HepG2 (cell line): ENCODE data around the gene TBX6. TPM values are rescaled to one million over a fixed set of nuclear protein-coding genes. Genes with fewer than 3 reads are reported as not detected.

Experiments used
- PAWR ChIP-seq: sonication (generic); formaldehyde crosslinking; IDR thresholded peaks from 2 replicates; pipeline ENCODE4 v1.4.0; 2020; ENCODE audit warnings: missing genetic modification reagents, mild to moderate bottlenecking, borderline replicate concordance
- SMAD3 ChIP-seq: sonication (generic); formaldehyde crosslinking; IDR thresholded peaks from 2 replicates; pipeline ENCODE4 v1.4.0; 2020; ENCODE audit warnings: missing genetic modification reagents
- TBX3 ChIP-seq: fragments of 450-650 bp; IDR thresholded peaks from 2 replicates; pipeline ENCODE4 v1.6.1; 2017; ENCODE audit warnings: antibody characterized with exemption, mild to moderate bottlenecking, inconsistent platforms, borderline replicate concordance
- ZNF850 ChIP-seq: sonication (generic); formaldehyde crosslinking; conservative IDR thresholded peaks from 2 replicates; pipeline ENCODE4 v1.9.0; 2021; ENCODE audit warnings: mild to moderate bottlenecking, missing genetic modification reagents
- polyA plus RNA-seq, 8 experiments: library from polyadenylated mRNA; depleted of rRNA in 3 of 8; stranded (reverse) in 7 of 8; unstranded in 1 of 8; fragments of >200 nt; fragmentation: Illumina TruSeq in 4 of 8; extraction: Trizol in 4 of 8; gene quantifications; 2 replicates each; pipeline versions ENCODE4 v1.2.1 to v1.2.3, GENCODE V29; 2011 to 2016; ENCODE audit warnings: low read depth in 4 of 8, missing spikeins in 1 of 8, mixed read lengths in 1 of 8; ENCODE audit not compliant: insufficient read depth in 1 of 8
- total RNA-seq, 5 experiments: library from RNA; depleted of rRNA; stranded (reverse); fragments of >200 nt; fragmentation: Illumina TruSeq; extraction: Trizol; gene quantifications; 2 replicates each; pipeline ENCODE4 v1.2.3, GENCODE V29; 2016; ENCODE audit warnings: low read depth in 1 of 5
- TF ChIP-seq, protein P1 (sequence below): sonication (generic); formaldehyde crosslinking; IDR thresholded peaks from 2 replicates; pipeline ENCODE4 v1.4.0; 2020; ENCODE audit warnings: missing genetic modification reagents
- TF ChIP-seq, protein P2 (sequence below), 2 experiments: sonication (generic) in 1 of 2; formaldehyde crosslinking in 1 of 2; IDR thresholded peaks; 2 replicates each; pipeline versions ENCODE4 v1.4.0 to v1.6.1; 2018 to 2020; ENCODE audit warnings: missing genetic modification reagents in 2 of 2, borderline replicate concordance in 1 of 2, low read depth in 1 of 2, mild to moderate bottlenecking in 1 of 2, missing biosample characterization in 1 of 2
- TF ChIP-seq, protein P3 (sequence below): sonication (generic); formaldehyde crosslinking; conservative IDR thresholded peaks from 2 replicates; pipeline ENCODE4 v1.8.0; 2022; ENCODE audit warnings: low read depth, missing genetic modification reagents
- TF ChIP-seq, protein P4 (sequence below): sonication (generic); formaldehyde crosslinking; IDR thresholded peaks from 2 replicates; pipeline ENCODE4 v1.4.0; 2020; ENCODE audit warnings: mild to moderate bottlenecking, missing genetic modification reagents
- TF ChIP-seq, protein P5 (sequence below): sonication (generic); formaldehyde crosslinking; IDR thresholded peaks from 2 replicates; pipeline ENCODE4 v1.4.0; 2020; ENCODE audit warnings: missing genetic modification reagents
- TF ChIP-seq, protein P6 (sequence below): sonication (generic); formaldehyde crosslinking; IDR thresholded peaks from 2 replicates; pipeline ENCODE4 v1.4.0; 2020; ENCODE audit warnings: mild to moderate bottlenecking, missing genetic modification reagents

TBX6 gene
- total and polyA plus RNA-seq, 2 of the 13 experiments (the other 11 are each of a cell fraction or from before 2014, with no cell fraction given) = 0.24 to 0.42 TPM

DNA sequence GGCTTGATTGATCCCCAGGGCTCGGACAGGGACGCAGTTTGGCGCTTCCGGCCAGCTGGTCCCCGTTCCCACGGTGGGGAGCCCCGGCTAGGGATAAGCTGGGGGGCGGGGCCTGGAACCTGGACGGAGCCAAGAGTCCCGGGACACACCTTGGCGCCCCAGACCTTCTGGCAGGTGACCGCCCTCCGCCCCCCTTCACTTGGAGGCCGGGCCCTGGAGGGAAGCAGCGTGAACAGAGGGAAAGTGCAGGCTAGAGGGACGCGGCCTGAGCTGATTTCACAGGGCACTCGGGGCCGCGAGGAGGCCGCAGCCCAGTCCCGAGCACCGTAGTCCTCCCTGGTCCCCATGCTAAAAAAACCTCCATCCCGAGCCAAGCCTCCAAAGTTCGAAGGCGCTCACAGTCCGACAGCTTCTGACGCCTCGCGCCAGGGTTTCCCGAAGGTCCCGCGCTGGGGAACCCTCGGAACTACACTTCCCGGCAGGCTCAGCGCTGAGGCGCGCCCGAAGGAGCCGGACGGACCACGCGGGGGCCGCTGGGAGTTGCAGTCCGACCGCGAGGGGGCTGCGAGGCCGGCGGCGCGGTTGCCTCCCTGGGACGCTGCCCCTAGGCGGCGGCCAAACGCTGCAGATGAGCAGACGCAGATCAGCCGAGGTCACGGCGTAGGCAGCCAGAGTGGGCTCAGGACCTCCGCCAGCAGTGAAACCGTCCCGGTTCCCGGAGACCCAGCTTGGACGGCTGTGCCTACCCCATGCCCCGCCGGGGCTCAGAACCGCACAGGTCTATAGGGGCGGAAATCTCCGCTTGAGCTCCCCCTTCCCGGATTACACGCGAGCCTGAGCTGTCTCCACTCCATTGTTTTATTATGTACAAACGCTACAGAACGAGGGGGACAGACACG lies at the start of gene TBX6 (continued):
- TF ChIP-seq, protein P1, sequence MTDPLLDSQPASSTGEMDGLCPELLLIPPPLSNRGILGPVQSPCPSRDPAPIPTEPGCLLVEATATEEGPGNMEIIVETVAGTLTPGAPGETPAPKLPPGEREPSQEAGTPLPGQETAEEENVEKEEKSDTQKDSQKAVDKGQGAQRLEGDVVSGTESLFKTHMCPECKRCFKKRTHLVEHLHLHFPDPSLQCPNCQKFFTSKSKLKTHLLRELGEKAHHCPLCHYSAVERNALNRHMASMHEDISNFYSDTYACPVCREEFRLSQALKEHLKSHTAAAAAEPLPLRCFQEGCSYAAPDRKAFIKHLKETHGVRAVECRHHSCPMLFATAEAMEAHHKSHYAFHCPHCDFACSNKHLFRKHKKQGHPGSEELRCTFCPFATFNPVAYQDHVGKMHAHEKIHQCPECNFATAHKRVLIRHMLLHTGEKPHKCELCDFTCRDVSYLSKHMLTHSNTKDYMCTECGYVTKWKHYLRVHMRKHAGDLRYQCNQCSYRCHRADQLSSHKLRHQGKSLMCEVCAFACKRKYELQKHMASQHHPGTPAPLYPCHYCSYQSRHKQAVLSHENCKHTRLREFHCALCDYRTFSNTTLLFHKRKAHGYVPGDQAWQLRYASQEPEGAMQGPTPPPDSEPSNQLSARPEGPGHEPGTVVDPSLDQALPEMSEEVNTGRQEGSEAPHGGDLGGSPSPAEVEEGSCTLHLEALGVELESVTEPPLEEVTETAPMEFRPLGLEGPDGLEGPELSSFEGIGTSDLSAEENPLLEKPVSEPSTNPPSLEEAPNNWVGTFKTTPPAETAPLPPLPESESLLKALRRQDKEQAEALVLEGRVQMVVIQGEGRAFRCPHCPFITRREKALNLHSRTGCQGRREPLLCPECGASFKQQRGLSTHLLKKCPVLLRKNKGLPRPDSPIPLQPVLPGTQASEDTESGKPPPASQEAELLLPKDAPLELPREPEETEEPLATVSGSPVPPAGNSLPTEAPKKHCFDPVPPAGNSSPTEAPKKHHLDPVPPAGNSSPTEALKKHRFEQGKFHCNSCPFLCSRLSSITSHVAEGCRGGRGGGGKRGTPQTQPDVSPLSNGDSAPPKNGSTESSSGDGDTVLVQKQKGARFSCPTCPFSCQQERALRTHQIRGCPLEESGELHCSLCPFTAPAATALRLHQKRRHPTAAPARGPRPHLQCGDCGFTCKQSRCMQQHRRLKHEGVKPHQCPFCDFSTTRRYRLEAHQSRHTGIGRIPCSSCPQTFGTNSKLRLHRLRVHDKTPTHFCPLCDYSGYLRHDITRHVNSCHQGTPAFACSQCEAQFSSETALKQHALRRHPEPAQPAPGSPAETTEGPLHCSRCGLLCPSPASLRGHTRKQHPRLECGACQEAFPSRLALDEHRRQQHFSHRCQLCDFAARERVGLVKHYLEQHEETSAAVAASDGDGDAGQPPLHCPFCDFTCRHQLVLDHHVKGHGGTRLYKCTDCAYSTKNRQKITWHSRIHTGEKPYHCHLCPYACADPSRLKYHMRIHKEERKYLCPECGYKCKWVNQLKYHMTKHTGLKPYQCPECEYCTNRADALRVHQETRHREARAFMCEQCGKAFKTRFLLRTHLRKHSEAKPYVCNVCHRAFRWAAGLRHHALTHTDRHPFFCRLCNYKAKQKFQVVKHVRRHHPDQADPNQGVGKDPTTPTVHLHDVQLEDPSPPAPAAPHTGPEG (CRISPR knock-in tag) = peak; percentile 54
- TF ChIP-seq, protein P2, sequence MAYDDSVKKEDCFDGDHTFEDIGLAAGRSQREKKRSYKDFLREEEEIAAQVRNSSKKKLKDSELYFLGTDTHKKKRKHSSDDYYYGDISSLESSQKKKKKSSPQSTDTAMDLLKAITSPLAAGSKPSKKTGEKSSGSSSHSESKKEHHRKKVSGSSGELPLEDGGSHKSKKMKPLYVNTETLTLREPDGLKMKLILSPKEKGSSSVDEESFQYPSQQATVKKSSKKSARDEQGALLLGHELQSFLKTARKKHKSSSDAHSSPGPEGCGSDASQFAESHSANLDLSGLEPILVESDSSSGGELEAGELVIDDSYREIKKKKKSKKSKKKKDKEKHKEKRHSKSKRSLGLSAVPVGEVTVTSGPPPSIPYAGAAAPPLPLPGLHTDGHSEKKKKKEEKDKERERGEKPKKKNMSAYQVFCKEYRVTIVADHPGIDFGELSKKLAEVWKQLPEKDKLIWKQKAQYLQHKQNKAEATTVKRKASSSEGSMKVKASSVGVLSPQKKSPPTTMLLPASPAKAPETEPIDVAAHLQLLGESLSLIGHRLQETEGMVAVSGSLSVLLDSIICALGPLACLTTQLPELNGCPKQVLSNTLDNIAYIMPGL (CRISPR knock-in tag; IDR thresholded peaks at IDR 0.05; ENCODE audit: borderline replicate concordance in 1 of 2, low read depth in 1 of 2) = peak; percentile 93 to 97
- no peak for TF ChIP-seq PAWR (CRISPR knock-in tag)
- TF ChIP-seq, protein P3, sequence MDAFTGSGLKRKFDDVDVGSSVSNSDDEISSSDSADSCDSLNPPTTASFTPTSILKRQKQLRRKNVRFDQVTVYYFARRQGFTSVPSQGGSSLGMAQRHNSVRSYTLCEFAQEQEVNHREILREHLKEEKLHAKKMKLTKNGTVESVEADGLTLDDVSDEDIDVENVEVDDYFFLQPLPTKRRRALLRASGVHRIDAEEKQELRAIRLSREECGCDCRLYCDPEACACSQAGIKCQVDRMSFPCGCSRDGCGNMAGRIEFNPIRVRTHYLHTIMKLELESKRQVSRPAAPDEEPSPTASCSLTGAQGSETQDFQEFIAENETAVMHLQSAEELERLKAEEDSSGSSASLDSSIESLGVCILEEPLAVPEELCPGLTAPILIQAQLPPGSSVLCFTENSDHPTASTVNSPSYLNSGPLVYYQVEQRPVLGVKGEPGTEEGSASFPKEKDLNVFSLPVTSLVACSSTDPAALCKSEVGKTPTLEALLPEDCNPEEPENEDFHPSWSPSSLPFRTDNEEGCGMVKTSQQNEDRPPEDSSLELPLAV = no peak
- TF ChIP-seq TBX3 = no peak
- TF ChIP-seq, protein P4, sequence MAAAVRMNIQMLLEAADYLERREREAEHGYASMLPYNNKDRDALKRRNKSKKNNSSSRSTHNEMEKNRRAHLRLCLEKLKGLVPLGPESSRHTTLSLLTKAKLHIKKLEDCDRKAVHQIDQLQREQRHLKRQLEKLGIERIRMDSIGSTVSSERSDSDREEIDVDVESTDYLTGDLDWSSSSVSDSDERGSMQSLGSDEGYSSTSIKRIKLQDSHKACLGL = peak; percentile 55; the same call in 1 of the 2 replicates
- TF ChIP-seq ZNF850 (CRISPR knock-in tag) = no peak
- TF ChIP-seq, protein P5, sequence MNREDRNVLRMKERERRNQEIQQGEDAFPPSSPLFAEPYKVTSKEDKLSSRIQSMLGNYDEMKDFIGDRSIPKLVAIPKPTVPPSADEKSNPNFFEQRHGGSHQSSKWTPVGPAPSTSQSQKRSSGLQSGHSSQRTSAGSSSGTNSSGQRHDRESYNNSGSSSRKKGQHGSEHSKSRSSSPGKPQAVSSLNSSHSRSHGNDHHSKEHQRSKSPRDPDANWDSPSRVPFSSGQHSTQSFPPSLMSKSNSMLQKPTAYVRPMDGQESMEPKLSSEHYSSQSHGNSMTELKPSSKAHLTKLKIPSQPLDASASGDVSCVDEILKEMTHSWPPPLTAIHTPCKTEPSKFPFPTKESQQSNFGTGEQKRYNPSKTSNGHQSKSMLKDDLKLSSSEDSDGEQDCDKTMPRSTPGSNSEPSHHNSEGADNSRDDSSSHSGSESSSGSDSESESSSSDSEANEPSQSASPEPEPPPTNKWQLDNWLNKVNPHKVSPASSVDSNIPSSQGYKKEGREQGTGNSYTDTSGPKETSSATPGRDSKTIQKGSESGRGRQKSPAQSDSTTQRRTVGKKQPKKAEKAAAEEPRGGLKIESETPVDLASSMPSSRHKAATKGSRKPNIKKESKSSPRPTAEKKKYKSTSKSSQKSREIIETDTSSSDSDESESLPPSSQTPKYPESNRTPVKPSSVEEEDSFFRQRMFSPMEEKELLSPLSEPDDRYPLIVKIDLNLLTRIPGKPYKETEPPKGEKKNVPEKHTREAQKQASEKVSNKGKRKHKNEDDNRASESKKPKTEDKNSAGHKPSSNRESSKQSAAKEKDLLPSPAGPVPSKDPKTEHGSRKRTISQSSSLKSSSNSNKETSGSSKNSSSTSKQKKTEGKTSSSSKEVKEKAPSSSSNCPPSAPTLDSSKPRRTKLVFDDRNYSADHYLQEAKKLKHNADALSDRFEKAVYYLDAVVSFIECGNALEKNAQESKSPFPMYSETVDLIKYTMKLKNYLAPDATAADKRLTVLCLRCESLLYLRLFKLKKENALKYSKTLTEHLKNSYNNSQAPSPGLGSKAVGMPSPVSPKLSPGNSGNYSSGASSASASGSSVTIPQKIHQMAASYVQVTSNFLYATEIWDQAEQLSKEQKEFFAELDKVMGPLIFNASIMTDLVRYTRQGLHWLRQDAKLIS (CRISPR knock-in tag) = no peak
- peak; percentile 88 for TF ChIP-seq SMAD3 (CRISPR knock-in tag)
- TF ChIP-seq, protein P6, sequence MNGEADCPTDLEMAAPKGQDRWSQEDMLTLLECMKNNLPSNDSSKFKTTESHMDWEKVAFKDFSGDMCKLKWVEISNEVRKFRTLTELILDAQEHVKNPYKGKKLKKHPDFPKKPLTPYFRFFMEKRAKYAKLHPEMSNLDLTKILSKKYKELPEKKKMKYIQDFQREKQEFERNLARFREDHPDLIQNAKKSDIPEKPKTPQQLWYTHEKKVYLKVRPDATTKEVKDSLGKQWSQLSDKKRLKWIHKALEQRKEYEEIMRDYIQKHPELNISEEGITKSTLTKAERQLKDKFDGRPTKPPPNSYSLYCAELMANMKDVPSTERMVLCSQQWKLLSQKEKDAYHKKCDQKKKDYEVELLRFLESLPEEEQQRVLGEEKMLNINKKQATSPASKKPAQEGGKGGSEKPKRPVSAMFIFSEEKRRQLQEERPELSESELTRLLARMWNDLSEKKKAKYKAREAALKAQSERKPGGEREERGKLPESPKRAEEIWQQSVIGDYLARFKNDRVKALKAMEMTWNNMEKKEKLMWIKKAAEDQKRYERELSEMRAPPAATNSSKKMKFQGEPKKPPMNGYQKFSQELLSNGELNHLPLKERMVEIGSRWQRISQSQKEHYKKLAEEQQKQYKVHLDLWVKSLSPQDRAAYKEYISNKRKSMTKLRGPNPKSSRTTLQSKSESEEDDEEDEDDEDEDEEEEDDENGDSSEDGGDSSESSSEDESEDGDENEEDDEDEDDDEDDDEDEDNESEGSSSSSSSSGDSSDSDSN (CRISPR knock-in tag) = peak; percentile 85
